IMR-90 (cell line): Measurements from ENCODE around the gene KIFBP. TPM values are rescaled to one million over a fixed set of nuclear protein-coding genes. Genes with fewer than 3 reads are reported as not detected.

Experiments
- ATAC-seq: fragments of 200-7000 bp; cut with Tn5 transposase; 2 replicates; pipeline ENCODE4 v1.9.1; 2020; ENCODE audit warnings: low read depth, mild to moderate bottlenecking, moderate library complexity
- BruUV-seq: library from RNA; stranded (reverse); fragments of 400-500 nt; replicated peaks from 2 replicates; lab custom pipeline; 2021; lab: Mats Ljungman, UMichigan
- CTCF ChIA-PET: fragments of 300-600 bp; formaldehyde crosslinking; extraction: SDS; loops from one replicate; lab custom pipeline; 2021; ENCODE audit warnings: antibody characterized with exemption; lab: Yijun Ruan, JAX
- POLR2A ChIA-PET: fragments of 300-600 bp; sonication (Branson Sonifier 250); formaldehyde crosslinking; loops from one replicate; lab custom pipeline; 2022; ENCODE audit warnings: antibody characterized with exemption; ENCODE audit not compliant: unreplicated experiment; lab: Charles Lee
- DNase-seq: peaks from one replicate; pipeline ENCODE4 v3.0.0; 2013
- H2AFZ ChIP-seq: replicated peaks from 2 replicates; pipeline ENCODE3; 2013; ENCODE audit warnings: low read length, mild to moderate bottlenecking; ENCODE audit not compliant: poor library complexity
- H2AK5ac ChIP-seq: 2 replicates; pipeline ENCODE4 v1.6.1; 2013; ENCODE audit warnings: low read depth, low read length, inconsistent platforms
- H2AK9ac ChIP-seq: replicated peaks from 2 replicates; pipeline ENCODE3; 2013; ENCODE audit warnings: mild to moderate bottlenecking, low read depth, low read length, moderate library complexity; ENCODE audit not compliant: poor library complexity
- H2BK120ac ChIP-seq: 2 replicates; pipeline ENCODE4 v1.6.1; 2013; ENCODE audit warnings: low read depth, low read length, inconsistent platforms
- H2BK15ac ChIP-seq: 3 replicates; pipeline ENCODE4 v1.6.1; 2013; ENCODE audit warnings: low read depth, low read length, inconsistent platforms
- H2BK20ac ChIP-seq: 2 replicates; pipeline ENCODE4 v1.6.1; 2013; ENCODE audit warnings: low read depth, mild to moderate bottlenecking, inconsistent platforms, low read length, moderate library complexity
- H2BK5ac ChIP-seq: 2 replicates; pipeline ENCODE4 v1.6.1; 2013; ENCODE audit warnings: mild to moderate bottlenecking, low read depth, low read length, inconsistent platforms; ENCODE audit not compliant: poor library complexity, severe bottlenecking
- H3K14ac ChIP-seq: replicated peaks from 2 replicates; pipeline ENCODE4 v1.6.1; 2013; ENCODE audit warnings: low read depth, low read length, inconsistent platforms
- H3K18ac ChIP-seq: 2 replicates; pipeline ENCODE4 v1.6.1; 2013; ENCODE audit warnings: low read depth, low read length, control low read depth
- H3K23ac ChIP-seq: 2 replicates; pipeline ENCODE4 v1.6.1; 2013; ENCODE audit warnings: low read depth, low read length, inconsistent platforms
- H3K27ac ChIP-seq: 2 replicates; pipeline ENCODE4 v1.5.1; 2013; ENCODE audit warnings: mild to moderate bottlenecking, control low read depth, low read length; ENCODE audit not compliant: insufficient read depth
- H3K27me3 ChIP-seq: 2 replicates; pipeline ENCODE4 v1.6.1; 2013; ENCODE audit warnings: low read length; ENCODE audit not compliant: control insufficient read depth, insufficient read depth
- H3K36me3 ChIP-seq: 2 replicates; pipeline ENCODE4 v1.6.1; 2013; ENCODE audit warnings: low read length, mixed read lengths; ENCODE audit not compliant: control insufficient read depth, insufficient read depth
- H3K4ac ChIP-seq: 2 replicates; pipeline ENCODE4 v1.6.1; 2013; ENCODE audit warnings: low read depth, low read length, inconsistent platforms
- H3K4me1 ChIP-seq: 2 replicates; pipeline ENCODE4 v1.6.1; 2013; ENCODE audit warnings: low read length, mixed read lengths; ENCODE audit not compliant: control insufficient read depth, insufficient read depth
- H3K4me2 ChIP-seq: 2 replicates; pipeline ENCODE4 v1.6.1; 2013; ENCODE audit warnings: low read depth, mild to moderate bottlenecking, control low read depth, low read length, moderate library complexity
- H3K4me3 ChIP-seq: 2 replicates; pipeline ENCODE4 v1.5.1; 2013; ENCODE audit warnings: low read depth, mild to moderate bottlenecking, control low read depth, low read length, moderate library complexity; ENCODE audit not compliant: insufficient read depth
- H3K56ac ChIP-seq: 2 replicates; pipeline ENCODE4 v1.6.1; 2013; ENCODE audit warnings: low read length, inconsistent platforms; ENCODE audit not compliant: insufficient read depth; ENCODE audit errors: extremely low read depth
- H3K79me1 ChIP-seq, 2 experiments: 2 replicates each; pipeline ENCODE4 v1.6.1; 2013; ENCODE audit warnings: low read length in 2 of 2, inconsistent platforms in 1 of 2, low read depth in 1 of 2
- H3K9ac ChIP-seq: 2 replicates; pipeline ENCODE4 v1.6.1; 2013; ENCODE audit warnings: low read depth, low read length, control low read depth
- H3K9me1 ChIP-seq: 2 replicates; pipeline ENCODE4 v1.6.1; 2013; ENCODE audit warnings: low read length, inconsistent platforms; ENCODE audit not compliant: insufficient read depth
- H3K9me3 ChIP-seq: 2 replicates; pipeline ENCODE4 v1.6.1; 2013; ENCODE audit warnings: low read length; ENCODE audit not compliant: control insufficient read depth, insufficient read depth
- H4K20me1 ChIP-seq: 2 replicates; pipeline ENCODE4 v1.6.1; 2013; ENCODE audit warnings: low read length, inconsistent platforms; ENCODE audit not compliant: insufficient read depth
- H4K5ac ChIP-seq: 2 replicates; pipeline ENCODE4 v1.6.1; 2013; ENCODE audit warnings: mild to moderate bottlenecking, low read depth, low read length, control low read depth
- H4K8ac ChIP-seq, 2 experiments: 2 replicates each; pipeline ENCODE4 v1.6.1; 2013; ENCODE audit warnings: low read depth in 2 of 2, low read length in 2 of 2, control low read depth in 1 of 2, inconsistent platforms in 1 of 2
- H4K91ac ChIP-seq: 2 replicates; pipeline ENCODE4 v1.6.1; 2013; ENCODE audit warnings: low read depth, low read length, inconsistent platforms; ENCODE audit not compliant: insufficient read depth
- BHLHE40 ChIP-seq: fragments of 150-350 bp; IDR thresholded peaks from 2 replicates; pipeline ENCODE4 v1.6.1; 2016; ENCODE audit warnings: mild to moderate bottlenecking, low read depth, low read length
- ELK1 ChIP-seq: fragments of 150-350 bp; IDR thresholded peaks from 2 replicates; pipeline ENCODE4 v1.6.1; 2016; ENCODE audit warnings: low read depth, mild to moderate bottlenecking, low read length, moderate library complexity, borderline replicate concordance
- MXI1 ChIP-seq: IDR thresholded peaks from 2 replicates; pipeline ENCODE4 v1.6.1; 2012; ENCODE audit warnings: low read depth, mild to moderate bottlenecking, low read length, moderate library complexity, borderline replicate concordance
- RCOR1 ChIP-seq: IDR thresholded peaks from 2 replicates; pipeline ENCODE4 v1.6.1; 2012; ENCODE audit warnings: mild to moderate bottlenecking, low read length, improper control_type of control experiment; ENCODE audit not compliant: insufficient replicate concordance
- RFX5 ChIP-seq: IDR thresholded peaks from 2 replicates; pipeline ENCODE4 v1.8.0; 2012; ENCODE audit warnings: low read depth, mild to moderate bottlenecking, low read length, moderate library complexity
- USF2 ChIP-seq: fragments of 150-350 bp; IDR thresholded peaks from 2 replicates; pipeline ENCODE4 v1.6.1; 2017; ENCODE audit warnings: mild to moderate bottlenecking, antibody characterized with exemption, low read length, low read depth
- WGBS, 2 experiments: methylation state at CpG; one replicate each; pipeline versions ENCODE4 v1.1.5 to v1.1.7; 2013; ENCODE audit warnings: missing lambda C conversion rate in 2 of 2; ENCODE audit not compliant: insufficient read length in 1 of 2; ENCODE audit errors: extremely low coverage in 2 of 2; 5-methylcytosine and 5-hydroxymethylcytosine counted together
- dilution Hi-C: fragments of 300-500 bp; cut with HindIII; formaldehyde crosslinking; loops from one replicate; pipeline ENCODE4 v1.14.3; 2018; ENCODE audit warnings: low sequenced_read_pairs; ENCODE audit not compliant: unreplicated experiment
- in situ Hi-C: fragments of 300-500 bp; cut with MboI; formaldehyde crosslinking; loops from 3 replicates; pipeline ENCODE4 v1.14.3; 2019; ENCODE audit warnings: low sequenced_read_pairs, inconsistent platforms, mixed read lengths
- intact Hi-C: fragments of 100-400 bp; cut with micrococcal nuclease; formaldehyde crosslinking; loops from 2 replicates; pipeline ENCODE4 v1.10.0; 2022
- polyA plus RNA-seq, 3 experiments: library from polyadenylated mRNA; depleted of rRNA; stranded (reverse); fragments of >200 nt; gene quantifications; 2 replicates each; pipeline ENCODE4 v1.2.3, GENCODE V29; 2012; ENCODE audit warnings: low replicate concordance in 1 of 3
- total RNA-seq: library from RNA; depleted of rRNA; stranded (reverse); fragments of >200 nt; gene quantifications from 2 replicates; pipeline ENCODE4 v1.2.3, GENCODE V29; 2012

Gene KIFBP
- total and polyA plus RNA-seq, 2 of the 4 experiments (the other 2 are of a cell fraction): 30.6 to 51.3 TPM

GRCh38 chr10:69057261-69057950 lies 68.8 kb downstream of the KIFBP start:
- H3K23ac ChIP-seq: peak overlapping the region; percentile 31
- no TSS peak for BruUV-seq

More at GRCh38 chr10:69057261-69057950, 68.8 kb downstream of the KIFBP start:
- no peaks in the 10 kb centered on the region for H3K27me3 ChIP-seq
- no peak overlapping the region for H3K56ac ChIP-seq
- peaks cover 0 to 3% of the 10 kb centered on the region in 2 experiments; a peak in 2 of 4 replicates for H3K79me1 ChIP-seq
- intact Hi-C loops: no loop called here
- no peak for DNase-seq
- H2BK15ac ChIP-seq: peak overlapping the region; percentile 27; the same call in 2 of the 3 replicates
- peak overlapping the region; percentile 62; the same call in 1 of the 2 replicates for H4K5ac ChIP-seq
- peak overlapping the region; percentile 86 for H3K4ac ChIP-seq
- H4K91ac ChIP-seq: peak overlapping the region; percentile 88
- no peaks in the 10 kb centered on the region for H3K9me3 ChIP-seq
- peak overlapping the region; percentile 90 for H2BK120ac ChIP-seq
- H3K9me1 ChIP-seq: peaks cover 23% of the 10 kb centered on the region
- H2BK5ac ChIP-seq: peak overlapping the region; percentile 63
- no peak overlapping the region for H3K4me2 ChIP-seq
- WGBS, 2 experiments: no CpG with 5 or more reads among the region's 14 CpGs
- peaks cover 20% of the 10 kb centered on the region for H3K4me1 ChIP-seq
- ChIA-PET CTCF (interaction anchor here (0.6 kb wide), 1 partner anchor 30 kb away, joined by 6 read pairs; no protein-coding TSS in a partner anchor), POLR2A (no interaction called here)
- peak overlapping the region; percentile 66 for H3K14ac ChIP-seq
- H3K9ac ChIP-seq: no peak overlapping the region
- H4K20me1 ChIP-seq: no peaks in the 10 kb centered on the region
- H4K8ac ChIP-seq: peak overlapping the region; percentile 19 to 86
- no peak overlapping the region for H3K4me3 ChIP-seq
- no peaks in the 10 kb centered on the region for H3K36me3 ChIP-seq
- H2AK5ac ChIP-seq: peak overlapping the region; percentile 81
- H3K18ac ChIP-seq: peak overlapping the region; percentile 81
- ATAC-seq: no peak
- peak overlapping the region; percentile 83 for H2AFZ ChIP-seq
- dilution Hi-C loops: no loop called here
- in situ Hi-C loops: no loop called here
- no peak for TF ChIP-seq MXI1
- TF ChIP-seq ELK1: no peak
- no peak for TF ChIP-seq RCOR1
- no peak for TF ChIP-seq RFX5
- TF ChIP-seq USF2: no peak
- TF ChIP-seq BHLHE40: no peak
- H2AK9ac ChIP-seq: peak overlapping the region; percentile 18
- peak overlapping the region; percentile 81 for H2BK20ac ChIP-seq
- H3K27ac ChIP-seq: no peak overlapping the region; the same call in 1 of the 2 replicates
